Right hindlimb (tissue), 1 donor: ENCODE data around the gene WARS2.

ENCODE experiments used
- DNase-seq: peaks from one replicate; pipeline ENCODE4 v3.0.0-alpha.2; 2018

The WARS2 gene

DNA sequence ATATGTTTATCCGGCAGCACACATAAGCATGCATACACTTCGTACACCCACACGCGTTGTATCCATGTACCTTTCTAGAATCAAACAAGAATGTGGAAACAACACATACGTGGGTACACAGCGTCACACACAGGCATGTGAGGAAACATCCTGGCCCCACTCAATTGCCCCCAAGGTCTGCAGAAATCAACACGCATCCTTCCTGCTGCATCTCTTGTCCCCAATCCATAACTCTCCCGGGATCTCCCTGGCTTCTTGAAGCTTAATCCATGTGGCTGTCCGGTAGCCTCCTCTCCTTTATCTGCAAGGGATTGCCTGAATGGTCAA is 146.8 kb downstream of the WARS2 start:
- DNase-seq = no peak

DNA sequence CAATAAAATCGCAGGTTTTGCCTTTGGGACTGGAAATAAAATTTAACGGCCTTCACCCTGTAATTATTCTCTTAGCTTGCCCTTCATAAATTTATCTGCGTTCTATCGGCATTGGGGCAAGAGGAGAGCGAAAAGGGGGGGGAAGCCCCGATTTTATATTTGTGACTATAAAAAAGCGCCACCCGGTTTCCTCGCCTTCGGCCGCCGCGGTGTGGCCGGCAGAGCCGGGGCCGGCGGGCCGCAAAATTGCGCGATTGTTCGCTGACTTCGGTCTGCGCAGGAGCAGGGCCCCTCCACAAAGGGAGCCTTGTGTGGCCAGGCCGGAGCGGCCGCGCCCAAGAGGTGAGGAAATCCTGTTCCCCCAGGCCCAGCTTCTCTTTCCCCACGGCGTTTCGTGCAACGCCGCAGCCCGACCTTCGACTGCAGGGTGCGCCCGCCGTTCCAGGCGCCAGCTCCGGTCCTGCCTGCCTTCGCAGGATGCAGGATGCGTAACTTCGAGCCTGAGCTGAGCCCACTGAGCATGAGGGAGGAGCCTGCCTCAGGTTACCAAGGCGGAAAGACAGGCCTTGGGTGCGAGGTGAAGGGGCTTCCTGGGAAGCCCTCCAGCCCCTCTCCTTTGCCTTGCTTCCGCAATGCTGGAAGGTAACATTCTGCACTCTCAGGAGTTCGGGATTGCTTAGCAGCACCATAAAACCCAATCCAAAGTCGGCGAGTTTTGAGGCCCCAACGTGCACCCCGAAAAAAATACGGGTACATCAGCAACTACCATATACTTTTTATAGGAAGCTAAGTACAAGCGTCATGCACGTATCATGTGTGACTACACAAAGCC is 147.4 kb downstream of the WARS2 start:
- no peak for DNase-seq

DNA sequence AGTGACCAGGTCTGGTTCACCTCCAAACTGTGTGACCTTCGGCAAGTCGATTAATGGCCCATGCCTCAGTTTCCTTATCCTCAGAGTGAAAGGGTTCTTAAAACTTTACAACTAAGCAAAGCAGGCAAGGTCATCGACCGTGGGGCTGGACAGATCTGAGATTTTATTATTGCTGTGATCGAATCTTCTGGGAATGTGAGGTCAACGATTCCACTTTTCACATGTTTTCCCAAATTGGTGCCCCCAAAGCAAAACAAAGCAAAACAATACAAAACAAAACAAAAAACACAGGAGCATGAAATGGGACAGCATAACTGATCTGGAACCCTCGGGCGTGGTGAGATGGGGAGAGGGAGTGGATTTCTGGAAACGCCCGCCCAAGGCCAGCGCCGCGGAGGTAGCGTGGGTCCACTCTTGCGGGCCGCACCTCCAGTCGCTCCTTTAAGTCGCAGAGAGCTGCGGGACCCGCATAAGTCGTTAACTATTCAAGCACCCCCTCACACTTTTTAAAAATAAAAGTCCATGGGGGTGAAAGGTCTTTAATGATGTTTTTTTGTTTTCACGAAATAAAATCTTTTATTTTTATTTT is 148.1 kb downstream of the WARS2 start:
- no peak for DNase-seq

DNA sequence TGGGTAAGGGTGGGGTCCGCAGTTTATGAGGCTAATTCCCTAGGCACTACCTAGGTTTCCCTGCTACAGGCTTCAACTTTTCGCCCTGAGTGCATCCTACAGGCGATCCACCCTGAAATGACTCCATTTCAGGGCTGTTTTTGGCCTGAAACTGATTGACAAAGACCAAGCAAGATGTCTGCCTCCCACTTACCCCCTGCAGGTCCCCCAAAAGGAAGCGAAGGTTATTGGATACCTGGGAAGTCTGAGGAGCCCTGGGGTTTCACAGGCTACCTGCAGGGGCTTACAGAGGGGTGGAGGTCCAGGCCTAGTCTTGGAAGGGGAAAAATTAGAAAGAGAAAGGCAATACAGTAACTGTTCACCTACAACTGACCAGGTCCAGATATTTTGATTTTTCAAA is 149.0 kb downstream of the WARS2 start:
- DNase-seq = no peak

DNA sequence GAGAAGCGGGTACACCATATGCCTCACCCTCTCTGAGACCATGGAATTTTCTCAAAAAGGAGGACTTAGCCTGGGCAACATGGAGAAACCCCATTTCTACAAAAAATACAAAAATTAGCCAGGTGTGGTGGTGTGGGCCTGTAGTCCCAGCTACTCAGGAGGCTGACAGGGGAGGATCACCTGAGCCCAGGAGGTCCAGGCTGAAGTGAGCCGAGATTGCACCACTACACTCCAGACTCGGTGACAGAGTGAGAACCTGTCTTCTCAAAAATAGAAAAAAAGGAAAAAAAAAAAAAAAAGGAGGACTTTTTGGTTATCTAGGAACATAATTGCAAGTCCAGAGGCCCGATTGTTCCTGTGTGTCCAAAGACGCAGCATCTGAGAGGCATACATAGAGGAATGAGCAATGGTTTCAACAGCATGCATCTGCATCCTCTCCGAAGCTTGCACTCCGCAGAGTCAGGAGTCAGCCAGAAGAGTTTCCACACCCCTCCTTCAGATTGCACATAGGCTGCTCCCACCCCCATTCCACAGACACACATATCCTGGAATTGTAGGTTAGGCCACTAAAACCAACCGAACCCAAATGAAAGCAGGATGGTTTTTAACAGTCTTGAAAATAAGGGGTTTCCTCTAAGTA is 149.8 kb downstream of the WARS2 start:
- DNase-seq = peak; percentile 74

DNA sequence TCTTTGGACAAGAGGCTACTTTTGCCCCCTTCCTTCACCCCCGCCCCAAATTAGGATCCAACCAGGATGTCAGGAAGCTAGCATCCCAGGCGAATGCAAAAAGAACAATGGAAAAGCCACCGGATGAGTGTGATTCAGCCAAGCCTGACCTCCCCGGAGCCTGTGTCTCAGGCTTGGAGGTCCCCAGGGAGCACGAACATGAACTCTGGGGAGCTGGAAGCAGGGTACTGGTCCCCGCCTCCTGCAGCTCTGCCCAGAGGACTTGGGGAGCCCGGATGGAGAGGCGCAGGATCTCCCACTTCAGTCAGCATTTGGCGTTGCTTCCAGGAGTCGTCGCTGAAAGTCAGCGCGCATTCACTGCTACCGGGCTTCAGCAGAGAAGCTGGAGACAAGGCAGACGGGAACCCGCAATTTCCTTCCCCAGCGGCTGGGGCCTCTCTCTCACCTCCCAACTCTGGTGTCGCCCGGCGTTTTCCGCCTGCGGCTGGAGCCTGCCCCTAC is 150.5 kb downstream of the WARS2 start:
- peak; percentile 70 for DNase-seq

DNA sequence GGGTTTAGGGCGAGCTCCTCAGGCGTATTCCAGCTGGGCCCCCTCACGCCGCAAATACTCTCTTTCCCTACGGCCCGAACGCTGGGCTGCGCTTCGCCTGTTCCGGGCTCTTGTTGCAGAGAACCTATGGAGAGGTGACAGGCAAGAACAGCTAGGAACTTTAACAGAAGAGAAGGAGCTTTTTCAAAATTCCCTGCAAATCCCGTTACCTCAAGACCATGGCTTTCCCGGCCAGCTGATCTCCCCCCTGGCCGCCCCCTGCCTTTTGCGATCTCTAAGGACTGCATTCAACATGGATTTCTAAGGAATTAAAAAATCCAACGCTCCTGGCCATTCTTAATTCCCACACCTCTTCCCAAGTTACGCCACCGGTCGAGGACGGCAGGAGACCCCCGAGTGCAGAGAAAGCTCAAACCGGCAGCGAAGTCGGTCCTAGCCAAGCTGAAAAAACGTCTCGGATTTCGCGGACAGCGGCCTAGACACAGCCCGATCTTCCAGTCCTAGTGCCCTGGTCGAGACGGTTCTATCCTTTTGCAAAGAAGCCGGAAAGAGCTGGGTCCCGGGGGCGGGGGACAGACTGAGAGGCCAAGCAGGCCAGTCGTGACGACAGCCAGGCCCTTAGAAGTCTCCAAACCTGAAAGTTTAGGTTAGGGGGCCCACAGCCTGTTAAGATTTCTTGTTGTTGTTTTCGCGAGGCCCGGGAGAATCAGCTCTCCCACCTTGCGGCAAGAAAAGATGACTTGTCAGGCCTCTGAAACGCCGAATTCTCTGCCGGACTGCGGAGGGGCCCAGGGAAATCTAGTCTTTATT is 151.2 kb downstream of the WARS2 start:
- peak; percentile 73 for DNase-seq

DNA sequence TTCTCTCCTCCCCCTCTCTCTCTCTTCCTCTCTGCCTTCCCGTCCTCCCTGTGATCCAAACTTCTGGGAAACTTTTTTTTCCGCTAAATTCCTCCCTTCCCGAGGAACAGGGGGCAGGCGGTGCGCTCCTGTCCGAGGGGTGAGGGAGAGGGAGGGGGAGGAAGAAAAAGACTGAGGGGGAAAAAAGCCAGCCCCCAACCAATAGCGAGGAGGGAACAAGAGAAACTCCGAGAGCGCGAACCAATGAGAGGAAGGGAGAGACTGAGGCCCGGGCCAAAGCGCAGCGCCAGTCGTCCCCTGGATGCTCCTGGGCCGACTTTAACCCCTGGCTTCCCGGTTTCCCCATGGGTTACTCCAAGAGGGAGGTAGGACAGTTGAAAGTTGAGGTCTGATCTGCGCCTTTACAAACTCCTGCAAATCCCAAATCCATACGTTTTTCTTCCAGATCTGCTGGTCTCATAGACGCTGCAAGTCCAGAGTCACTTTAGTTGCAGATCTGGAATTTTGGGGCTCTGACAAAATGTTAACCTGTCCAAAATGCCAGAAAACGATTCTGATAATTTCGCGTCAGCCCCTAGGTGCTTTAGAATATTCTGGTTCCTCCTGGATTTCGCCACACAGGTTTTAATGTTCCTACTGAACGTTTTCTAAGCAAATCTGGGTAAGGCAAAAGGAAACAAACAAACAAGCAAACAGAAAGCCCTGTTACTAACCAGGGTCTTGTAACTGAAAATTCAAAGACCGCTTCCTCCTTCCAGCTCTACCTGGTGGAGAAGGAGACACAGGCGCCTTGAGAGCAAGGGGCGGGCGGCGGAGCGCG is 152.1 kb downstream of the WARS2 start, which contains the start of gene TBX15:
Gene TBX15, minus strand, starts transcription at position 158 of the 820 bp plus-strand sequence. CDS start 548 bp downstream, outside the sequence.
- peak; percentile 94 for DNase-seq

DNA sequence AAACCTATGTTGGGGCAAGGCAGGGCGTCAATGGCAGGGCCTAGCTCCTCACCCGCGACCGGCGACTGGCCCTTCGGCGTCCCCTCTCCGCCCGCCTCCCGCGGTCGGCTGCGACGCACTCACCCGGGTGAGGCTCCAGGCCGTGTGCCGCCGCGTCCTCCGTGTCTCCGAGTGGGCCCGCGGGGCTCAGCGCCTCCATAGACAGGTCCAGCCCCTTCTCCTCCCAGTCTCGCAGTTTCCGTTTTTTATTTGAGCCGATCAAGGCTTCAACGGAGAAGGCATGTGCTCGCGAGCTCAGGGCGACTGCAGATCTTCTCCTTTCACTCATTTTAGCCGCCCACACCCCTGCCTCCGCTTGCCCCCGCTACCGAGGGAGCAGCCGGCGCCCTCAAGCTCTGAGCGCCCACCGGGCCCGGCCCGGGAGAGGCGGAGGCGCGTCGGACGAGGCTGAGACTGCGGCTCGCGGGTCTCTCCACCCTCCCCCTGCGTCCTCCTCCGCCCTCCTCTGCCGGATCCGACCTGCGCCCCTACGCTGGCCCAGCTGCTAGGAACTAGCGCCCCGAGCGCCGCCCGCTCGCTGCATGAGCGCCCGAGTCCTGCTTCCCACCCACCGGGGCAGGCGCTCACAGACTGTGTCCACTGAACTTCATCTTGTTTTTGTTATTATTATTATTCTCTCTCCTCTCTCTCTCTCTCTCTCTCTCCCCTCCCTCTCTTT is 152.8 kb downstream of the WARS2 start:
- DNase-seq = peak; percentile 87

DNA sequence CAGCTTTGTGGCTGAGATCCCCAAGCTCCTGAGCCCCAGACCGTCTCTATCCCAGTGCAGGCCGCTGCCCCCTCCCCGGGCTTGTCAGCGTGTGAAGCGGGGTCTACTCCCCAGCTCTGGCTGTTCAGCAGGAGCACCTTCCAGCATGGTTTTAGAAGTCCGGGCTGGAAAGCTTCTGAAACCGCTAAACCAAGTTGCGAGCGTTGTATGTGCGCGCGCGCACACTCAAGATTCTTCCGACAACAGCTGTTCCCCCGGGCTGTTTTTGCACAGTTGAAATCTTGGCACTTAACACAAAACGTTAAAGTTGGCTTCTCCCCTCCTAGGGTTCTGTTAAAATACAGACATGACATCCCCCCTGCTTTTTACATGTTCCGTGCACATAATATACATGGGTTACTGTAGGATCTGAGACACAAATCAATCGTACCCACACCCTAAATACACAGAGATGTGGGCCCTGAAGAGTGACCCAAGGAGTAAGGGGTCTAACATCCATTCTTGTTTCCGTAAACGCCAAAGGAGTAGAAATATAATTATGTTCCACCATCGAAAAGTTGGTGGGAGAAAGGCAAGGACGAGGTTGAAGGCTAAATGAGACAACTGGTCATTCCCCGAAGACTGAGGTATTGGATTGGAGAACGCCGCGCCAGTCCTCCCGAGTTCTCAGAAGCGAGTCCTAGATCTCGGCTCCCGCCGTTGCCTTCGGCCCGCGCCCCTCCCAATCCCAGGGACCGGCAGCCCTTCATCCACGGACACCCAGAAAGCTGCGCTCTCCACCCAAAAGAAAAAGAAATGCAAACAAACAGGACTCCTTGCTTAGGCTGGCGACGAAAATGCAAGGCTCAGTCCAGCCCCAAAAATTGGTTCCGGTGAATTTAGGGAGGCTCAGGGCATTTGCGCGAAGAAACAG is 153.6 kb downstream of the WARS2 start:
- DNase-seq = peak; percentile 76

DNA sequence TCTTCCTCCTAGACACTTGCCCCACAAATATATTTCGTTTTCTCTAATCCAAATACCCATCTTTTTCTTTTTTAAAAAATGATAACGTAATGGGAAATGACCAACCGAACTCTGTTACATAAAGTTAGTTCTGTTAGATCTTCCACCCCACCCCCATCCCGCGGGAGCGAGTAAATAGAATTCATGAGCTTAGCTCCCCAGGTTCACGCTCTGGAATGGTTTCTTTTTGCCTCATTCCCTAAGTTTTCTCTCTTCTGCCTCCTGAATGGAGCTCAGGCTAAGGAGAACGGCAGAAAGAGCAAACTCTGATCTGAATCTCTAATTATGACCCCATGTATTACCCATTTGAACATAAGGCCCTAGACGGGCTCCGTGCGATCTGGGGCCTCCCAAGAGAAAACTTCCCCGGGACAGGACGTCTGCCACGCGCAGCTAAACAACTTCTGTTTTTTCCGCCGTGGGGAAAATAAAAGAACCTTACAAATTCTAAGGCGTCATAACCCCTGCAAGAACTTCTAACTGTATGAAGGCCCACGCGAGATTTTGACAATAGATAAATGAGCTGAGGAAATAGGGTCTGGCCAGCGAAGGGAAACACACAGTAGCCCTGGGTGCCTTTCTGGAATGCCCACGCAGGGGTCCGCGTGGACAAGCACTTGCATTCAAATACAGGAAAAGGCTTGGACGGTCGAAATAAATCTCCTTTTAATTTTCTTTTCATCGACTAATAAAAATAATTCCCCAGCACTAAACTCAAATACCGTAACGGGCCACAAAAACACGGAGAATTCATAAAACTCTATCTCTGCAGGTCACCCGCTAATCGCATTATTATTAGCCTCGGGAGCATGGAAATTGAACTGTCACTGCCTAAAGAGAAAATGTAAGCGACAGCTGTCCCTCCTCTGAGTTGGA is 154.6 kb downstream of the WARS2 start:
- peak; percentile 61 for DNase-seq

DNA sequence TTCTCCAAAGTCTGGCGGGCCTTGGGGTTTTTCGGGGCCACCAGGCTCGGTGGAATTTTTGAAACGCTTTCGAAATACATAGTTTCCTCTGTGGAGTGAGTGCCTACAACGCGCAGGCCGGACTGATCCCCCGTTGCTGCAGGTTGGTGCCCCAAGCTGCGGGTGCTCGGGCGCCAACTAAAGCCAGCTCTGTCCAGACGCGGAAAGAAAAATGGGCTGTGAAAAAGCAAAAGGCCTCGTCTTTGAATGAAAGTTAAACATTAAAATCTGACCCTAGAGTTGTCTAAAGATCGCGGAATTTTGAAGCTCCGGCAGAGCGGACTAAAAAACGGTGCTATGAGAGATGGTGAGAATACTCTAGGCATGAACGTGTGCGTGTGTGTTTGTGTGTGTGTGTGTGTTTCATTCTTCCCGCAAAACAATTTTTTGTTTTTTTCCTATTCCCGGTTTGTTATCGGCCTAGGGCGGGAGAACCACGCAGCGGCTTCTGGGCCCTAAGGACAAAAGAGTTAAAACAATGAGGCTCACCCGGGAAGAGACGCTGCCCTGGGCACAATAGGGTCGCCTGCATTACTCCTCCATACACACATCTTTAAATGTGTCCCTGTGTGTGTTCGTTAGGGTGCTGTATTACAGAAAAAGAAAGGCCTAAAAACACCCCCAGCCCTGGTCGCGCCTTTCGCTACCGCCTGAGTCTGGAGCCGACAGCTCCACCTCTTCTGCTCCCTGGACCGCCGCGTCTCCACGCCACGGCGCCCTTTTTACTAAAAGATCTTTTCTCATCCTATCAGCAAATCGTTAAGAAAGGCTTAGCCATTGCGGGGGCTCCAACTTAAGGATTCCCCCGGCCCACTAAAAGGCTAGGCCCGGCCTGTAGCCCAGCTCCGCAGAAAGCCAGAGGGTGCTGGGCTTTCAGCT is 155.5 kb downstream of the WARS2 start:
- DNase-seq = no peak

DNA sequence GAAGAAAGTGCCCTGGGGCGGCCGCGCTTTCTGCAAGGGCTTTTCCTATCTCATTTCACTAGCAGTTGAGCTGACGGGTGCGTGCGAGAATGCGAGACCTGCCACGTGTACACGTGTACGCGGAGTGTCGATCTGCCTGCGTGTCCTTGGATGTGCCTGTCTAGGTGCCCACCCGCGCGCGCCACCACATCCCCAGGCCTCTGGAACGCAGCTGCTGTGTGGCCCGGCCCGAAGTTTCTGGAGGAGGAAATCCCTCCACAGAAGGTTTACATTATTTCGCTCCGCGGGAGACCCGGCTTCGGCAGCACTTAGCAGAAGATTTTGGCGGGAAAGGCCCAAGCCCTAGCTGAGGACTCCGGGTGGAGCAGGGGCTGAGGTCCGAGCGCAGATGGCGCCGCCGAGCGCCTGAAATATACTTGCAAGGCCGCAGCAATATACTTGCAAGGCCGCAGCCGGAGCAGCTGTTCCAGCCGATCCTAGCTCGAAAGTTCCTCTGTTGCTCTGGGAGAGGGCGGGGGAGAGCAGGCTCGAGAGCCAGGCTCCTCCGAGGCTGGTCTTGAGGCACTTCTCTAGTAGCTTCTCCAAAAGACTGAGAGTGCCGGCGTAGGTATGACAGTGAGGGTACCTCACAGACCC is 156.2 kb downstream of the WARS2 start:
- DNase-seq = peak; percentile 87

DNA sequence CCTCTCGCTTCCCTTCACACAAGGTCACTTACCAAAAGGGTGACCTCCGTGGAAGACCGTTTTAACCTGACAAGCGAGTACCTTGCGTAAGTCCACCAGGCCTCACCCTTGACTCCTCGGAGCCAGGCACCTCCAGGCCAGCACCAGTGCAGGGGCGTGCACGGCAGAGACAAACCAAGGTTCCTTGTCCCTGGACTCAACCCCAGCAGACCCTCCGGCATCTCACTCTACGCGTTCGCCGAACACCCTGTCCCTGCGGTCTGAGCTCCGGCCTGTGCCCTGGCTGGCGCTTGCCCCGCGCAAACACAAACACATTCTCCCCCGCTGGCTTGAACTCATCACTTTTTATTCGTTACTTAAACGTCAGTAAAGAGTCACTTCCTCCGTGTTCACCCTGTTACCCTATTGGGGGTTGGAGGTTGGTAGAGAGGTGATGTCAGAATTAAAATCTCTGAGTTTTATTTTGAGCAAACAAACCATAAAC is 156.9 kb downstream of the WARS2 start:
- DNase-seq = peak; percentile 51

DNA sequence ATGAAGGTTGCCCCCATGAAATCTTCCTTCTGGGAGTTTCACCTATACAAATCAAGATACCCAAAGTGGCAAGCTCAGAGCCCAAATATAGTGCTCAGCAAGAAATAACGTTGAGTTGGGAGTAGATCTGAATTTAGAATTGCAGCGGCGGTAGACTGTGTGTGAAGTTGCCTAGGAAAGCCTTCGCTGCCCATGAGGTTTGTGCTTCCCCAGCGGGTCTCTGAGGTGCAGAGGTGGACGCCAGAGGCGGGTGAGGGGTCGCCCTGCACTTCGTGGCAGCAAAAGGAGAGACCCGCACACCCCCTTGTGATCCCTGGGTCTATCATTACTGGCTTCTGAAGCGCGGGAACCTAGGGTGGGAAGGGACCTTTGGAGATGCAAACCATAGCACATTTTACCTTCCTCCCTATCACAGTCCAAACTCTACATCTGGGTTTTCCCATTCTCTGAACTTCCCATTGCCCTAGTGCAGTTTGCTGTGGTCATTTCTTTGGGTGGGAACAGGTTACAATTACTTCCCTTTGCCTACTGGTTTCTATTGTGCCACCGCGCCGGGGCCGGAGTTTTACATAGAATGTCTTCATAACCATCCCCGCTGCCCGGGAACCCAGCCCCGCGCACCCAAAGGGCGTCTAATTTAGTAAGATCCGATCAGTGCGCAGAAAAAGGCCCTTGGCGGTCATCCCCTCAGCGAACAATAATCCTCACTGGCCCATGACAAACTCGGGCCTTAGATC is 157.5 kb downstream of the WARS2 start:
- DNase-seq = peak; percentile 46

DNA sequence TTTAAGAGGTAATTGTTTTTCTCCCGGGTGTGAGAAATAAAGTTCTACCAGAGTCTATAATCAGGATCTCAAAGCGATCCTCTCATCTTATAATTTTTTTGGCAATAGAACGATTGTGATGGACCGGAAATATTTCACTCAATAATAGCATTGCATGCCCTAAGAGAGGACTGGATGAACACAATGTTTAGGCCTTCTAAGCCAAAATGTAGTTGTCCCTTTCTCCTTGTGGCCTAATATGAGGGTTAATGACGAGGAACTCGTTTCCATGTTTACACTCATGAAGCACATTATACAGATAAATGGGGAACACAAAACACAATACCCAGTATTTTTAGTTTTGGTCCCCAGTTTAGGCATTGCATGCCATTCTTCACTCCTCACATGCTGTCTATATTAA is 158.2 kb downstream of the WARS2 start:
- no peak for DNase-seq

DNA sequence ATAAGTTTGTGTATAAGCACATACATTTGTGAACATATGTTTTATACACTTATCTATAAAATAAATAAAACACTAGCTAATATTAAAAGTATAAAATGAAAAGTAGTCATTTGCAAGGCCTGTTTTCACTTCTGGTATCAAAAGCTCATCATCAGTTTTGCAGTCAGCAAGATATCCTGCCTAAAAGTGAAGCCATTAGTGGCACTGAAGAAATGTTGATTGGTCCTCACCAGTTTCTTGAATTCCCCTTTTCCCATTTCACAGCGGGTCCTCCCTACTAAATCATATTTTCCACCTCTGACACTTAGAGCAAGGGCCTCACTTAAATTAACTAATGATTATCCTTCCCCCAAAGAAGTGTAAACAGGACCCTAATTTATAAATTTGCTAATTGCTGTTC is 159.0 kb downstream of the WARS2 start:
- no peak for DNase-seq
